SH-SY5Y (cell line): ENCODE measurements around the gene ADA.

Experiments used
- GATA2 ChIP-seq: IDR thresholded peaks from 2 replicates; pipeline ENCODE4 v1.6.1; 2011; ENCODE audit warnings: mild to moderate bottlenecking, low read depth, low read length
- GATA3 ChIP-seq: IDR thresholded peaks from 2 replicates; pipeline ENCODE4 v1.6.1; 2011; ENCODE audit warnings: low read depth, mild to moderate bottlenecking, low read length, moderate library complexity

ADA gene

DNA sequence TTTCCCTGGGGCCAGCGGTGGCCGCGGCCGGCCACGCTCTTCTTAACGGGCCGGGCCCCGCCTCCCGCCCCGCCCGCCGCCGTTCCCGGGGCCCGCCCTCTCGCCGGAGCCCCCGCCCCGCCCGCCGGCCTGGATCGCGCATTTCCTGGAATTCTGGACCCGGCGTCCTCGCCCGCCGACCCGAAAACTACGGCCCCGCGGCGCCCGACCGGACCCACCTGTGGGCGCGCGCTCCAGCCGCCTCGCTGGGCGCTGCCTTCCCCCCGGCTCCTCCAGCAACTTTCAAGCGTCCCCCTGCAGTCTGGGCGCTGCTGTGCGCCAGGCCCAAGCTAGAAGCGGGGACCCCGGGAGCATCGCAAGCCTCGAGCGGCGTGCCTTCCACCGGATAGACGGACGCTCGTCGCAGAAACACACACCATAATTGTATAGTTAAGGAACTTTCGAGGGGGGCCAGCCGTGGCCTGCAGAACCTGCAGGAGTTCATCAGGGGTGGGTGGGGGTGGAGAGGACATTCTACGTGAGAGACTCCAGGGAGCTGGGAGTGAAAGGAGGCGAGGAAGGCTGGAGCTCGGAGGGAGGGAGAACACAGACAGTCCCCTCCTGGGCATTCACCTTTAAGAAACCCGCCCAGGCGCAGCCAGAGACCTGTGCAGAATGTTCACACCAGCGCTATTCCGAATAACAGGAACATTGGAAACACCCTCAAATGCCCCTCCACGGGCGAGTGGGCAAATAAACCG is at the start of gene ADA:
TSS of gene ADA (minus strand) at position 16 of the 740 bp plus-strand sequence. CDS start 92 bp downstream, outside the sequence.
- TF ChIP-seq GATA3 = no peak
- no peak for TF ChIP-seq GATA2

DNA sequence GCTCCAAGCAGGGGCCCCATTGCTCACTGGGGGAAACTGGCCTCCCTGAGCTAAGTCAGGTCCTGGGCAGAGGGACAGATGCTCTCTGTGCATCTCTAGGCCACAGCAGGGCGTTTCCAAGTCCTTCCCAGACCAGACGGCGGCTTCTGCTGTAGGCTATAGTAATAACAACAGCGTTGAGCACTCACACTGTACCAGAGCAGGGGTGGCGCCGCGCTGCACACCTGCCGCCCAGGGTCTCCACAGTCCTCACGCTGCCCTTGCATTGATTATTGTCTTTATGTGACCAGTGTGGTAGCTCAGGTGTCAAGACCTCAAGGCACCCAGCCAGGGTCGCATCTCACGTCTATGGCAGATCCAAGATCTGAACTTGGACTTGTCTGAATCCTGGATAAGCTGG is 48.8 kb upstream of the ADA start:
- TF ChIP-seq GATA2 = no peak
- no peak for TF ChIP-seq GATA3

- TF ChIP-seq GATA3 (no peak), GATA2 (no peak)
These were observed 46.9 kb upstream of the ADA start for GRCh38 chr20:44698351-44698750.

DNA sequence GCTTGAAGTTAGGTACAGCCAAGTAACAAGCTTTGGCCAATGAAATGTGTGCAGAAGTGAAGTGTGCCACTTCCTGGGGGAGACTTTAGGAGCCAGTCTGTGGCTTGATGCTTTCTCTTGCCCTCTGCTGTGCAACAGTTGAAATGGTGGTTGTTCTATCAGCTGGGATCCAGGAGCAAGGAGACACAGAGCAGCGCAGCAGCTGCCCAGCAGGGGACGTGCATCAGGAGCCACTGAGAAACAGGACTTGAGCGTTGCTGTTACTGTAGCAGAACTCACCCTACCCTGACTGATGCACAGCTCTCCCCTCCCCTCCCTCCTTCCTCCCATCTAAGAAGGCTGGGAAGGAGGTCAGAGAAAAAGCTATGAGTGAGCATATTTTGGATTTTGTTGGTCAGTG is 44.8 kb upstream of the ADA start:
- no peak for TF ChIP-seq GATA3

DNA sequence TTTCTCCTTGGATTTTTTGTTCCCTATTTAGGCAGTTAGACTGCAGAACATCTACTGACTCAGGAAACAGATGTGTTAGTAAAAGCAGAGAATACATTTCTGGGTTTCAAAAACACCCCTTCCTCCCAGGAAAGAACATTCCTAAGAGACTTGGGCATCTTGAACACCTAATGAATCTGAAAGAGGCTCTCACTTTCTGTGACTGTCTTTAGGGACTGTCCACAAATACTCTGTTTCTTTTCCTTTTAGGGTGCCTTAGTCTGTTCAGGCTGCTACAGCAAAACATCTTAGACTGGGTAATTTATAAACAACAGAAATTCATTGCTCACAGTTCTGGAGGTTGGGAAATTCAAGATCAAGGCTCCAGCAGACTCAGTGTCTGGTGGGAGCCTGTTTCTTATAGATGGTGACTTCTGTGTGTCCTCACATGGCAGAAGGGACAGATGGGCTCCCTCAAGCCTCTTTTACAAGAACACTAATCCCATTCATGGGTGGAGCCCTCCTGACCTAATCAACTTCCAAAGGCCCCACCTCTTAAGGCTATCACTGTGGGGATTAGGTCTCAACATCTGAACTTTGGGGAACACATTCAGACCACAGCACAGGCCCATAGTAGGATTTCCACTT is 44.3 kb upstream of the ADA start:
- TF ChIP-seq GATA2 (no peak), GATA3 (no peak)

GRCh38 chr20:44695295-44695673 is 43.8 kb upstream of the ADA start:
- TF ChIP-seq GATA2 (no peak), GATA3 (no peak)

DNA sequence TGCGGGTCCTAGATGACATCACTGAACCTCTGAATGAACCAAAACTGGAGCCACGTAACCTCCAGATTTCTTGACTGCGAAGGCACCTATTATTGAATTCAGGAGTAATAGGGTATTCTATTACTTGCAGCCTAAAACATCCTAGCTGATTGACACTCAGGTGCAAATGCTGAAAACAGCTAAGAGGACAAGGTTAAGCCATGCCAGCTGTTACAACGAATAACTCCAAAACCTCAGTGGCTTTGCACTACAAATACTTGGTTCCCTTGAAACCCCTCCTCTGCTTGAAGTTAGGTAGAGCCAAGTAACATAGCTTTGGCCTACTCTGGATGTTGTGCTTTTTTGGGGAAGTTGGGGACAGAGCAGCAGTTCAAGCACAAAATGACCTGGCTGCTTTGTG is 42.7 kb upstream of the ADA start:
- TF ChIP-seq GATA2 (no peak), GATA3 (no peak)

DNA sequence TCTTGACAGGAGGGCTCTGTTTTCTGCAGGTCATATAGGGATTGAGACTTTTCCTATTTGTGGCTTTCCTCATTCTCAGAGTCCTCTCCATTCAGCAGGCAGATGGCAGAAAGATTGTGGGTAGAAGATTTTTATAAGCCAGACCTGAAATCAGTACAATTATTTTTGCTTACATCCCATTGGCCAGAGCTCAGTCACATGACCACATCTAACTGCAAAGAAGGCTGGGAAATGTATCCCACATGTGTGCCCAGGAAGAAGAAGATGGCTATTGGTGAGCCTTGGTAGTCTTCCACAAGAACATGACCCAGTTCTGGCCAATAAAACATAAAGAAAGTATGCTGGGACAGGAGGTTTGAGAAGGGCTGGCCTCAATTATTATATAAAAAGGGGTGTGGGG is 42.1 kb upstream of the ADA start:
- TF ChIP-seq GATA2 (no peak), GATA3 (no peak)

DNA sequence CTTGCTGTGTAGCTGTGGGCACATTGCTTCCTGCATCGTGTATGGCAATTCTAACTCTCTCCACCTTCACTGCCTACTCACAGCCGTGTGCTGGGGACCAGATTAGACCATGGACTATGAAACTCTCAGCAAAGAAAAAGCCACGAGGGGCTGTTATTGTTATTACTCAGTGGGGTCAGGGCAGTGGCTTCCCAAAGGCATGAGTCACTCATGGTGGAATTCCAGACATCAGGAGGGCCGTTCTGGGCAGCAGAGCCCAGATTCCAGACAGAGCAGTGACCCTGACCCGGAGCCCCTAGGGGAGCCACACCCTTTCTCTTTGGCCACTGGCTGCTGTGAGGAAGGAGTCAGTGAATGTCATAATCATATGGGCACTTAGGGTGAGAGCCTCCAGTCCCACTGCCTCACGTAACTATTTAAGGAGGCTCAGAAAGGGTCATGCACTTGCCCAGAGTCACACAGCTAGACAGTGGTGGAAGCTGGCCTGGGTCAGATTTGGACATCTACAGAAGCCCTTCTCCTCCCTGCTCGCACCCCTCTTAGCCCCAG is 41.5 kb upstream of the ADA start:
- no peak for TF ChIP-seq GATA2
- no peak for TF ChIP-seq GATA3

DNA sequence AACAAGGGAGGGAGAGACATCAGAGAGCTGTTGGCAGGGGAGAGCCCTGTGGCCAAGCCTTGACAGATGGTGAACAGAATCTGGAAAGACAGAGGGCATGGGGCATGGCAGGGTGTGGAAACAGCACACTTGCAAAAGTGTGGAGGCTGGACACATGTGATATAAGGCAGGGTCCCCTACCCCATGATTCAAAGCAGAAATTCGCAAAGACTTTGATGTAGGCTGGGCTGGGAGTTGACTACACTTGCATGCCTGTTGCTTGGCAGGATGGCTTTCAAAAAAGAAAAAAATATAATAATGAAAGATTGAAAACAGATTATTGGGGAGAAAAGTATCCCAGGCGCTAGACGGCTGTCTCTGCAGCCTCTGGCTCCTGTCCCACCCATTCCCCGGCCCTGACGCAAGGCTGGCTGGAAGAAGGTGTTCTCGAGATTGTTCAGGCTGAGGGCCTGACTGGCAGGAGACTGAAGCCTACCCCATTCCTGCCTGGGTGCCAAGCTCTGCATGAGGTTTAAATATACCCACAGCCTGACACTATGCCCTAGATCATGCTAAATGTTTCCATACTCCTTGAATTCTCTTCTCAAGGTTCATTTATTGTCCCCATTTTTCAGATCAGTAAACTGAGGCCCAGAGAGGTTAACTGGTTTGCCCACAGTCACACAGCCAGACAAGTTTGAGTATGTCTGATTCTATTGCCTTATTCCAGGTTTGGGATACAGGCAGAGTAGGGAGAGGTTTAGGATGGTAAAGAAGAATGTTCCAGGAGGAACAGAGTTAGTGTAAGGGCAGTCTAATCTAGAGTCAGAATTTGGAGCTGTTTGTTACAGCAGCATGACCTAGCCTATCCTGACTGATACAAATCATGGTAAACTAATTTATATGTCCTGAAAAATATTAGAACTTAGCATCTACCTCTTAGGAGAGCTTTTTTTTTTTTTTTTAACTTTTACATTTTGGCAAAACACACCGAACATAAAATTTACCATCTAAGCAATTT is 40.2 kb upstream of the ADA start:
- no peak for TF ChIP-seq GATA2
- TF ChIP-seq GATA3 = no peak

DNA sequence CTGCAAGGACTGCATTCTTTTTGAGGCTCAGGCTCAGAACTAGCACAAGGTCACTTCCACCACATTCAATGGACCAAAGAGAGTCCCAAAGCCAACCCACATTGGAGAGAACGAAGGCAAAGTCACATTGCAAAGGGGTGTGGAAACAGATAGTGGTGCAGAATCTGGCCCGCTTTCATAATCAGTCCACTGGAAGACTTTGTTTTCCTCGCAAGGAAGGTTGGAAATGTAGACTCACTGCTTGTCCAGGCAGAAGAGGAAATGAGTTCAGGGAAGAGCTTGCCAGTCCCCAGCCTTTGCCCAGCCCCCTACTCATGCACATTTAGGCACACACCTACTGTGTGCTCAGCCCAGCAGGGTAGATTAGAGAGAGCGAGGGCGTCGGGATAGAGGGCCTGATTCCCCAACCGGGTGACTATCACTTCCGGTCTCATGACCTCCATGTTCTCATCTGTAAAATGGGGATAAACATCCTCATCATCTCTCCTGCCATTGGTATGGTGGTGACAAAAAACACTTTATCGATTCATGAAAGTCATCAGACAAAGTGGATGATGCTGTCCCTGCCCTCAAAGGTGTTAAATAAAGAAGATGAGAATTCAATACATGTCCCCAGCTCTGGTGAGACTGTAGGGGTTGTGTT is 39.4 kb upstream of the ADA start:
- TF ChIP-seq GATA3 = no peak
- TF ChIP-seq GATA2 = no peak

- TF ChIP-seq GATA2 (no peak), GATA3 (no peak)
These were observed 38.3 kb upstream of the ADA start for GRCh38 chr20:44689809-44690208.

- TF ChIP-seq GATA3 (no peak), GATA2 (no peak)
These were observed 36.6 kb upstream of the ADA start for GRCh38 chr20:44688053-44688625.

- TF ChIP-seq GATA3 (no peak), GATA2 (no peak)
These were observed 35.4 kb upstream of the ADA start for GRCh38 chr20:44686934-44687333.
